ENCODE data around the gene SH3GLB1. TPM values are rescaled to one million over a fixed set of nuclear protein-coding genes. Genes with fewer than 3 reads are reported as not detected.
A peak's percentile ranks its signal among the peaks of the same experiment; 100 is the strongest.

SH3GLB1 gene
- total RNA-seq, 6 donors from 2014 or later = 23.9 to 94.6 (median 62.0) TPM

- ATAC-seq (ENCODE audit: low FRiP score in 2 of 2) (peak; percentile 38 to 46), DNase-seq (no peak)
- peaks cover 24 to 41% (median 33%) of the 10 kb centered on the region in 4 donors for H3K4me1 ChIP-seq
- TF ChIP-seq CTCF (IDR thresholded peaks at IDR 0.05) (no peak), POLR2AphosphoS5 (IDR thresholded peaks at IDR 0.05) (no peak), POLR2A (IDR thresholded peaks at IDR 0.05) (no peak), EP300 (IDR thresholded peaks at IDR 0.05) (no peak)
- no peaks in the 10 kb centered on the region for H3K27me3 ChIP-seq
- peak overlapping the region; percentile 66 to 83 (median 74) for H3K4me3 ChIP-seq
- peak overlapping the region; percentile 95 to 99 (median 98) for H3K27ac ChIP-seq
- H3K36me3 ChIP-seq = no peaks in the 10 kb centered on the region
- 3 to 9% methylated on average over 19 to 34 of the region's 34 CpGs for WGBS, 2 donors
- no peaks in the 10 kb centered on the region for H3K9me3 ChIP-seq
These were observed 499 bp upstream of the SH3GLB1 start for GRCh38 chr1:86703696-86704457.

GRCh38 chr1:86704972-86705664, 742 bp downstream of the SH3GLB1 start:
- WGBS, 2 donors = 1% methylated on average over 16 to 36 of the region's 41 CpGs
- peaks cover 25 to 52% (median 41%) of the 10 kb centered on the region in 4 donors for H3K4me1 ChIP-seq

GRCh38 chr1:86705665-86705985, 1.2 kb downstream of the SH3GLB1 start:
- Histone ChIP-seq H3K36me3 (no peaks in the 10 kb centered on the region), H3K27ac (peak overlapping the region; percentile 95 to 99 (median 98)), H3K9me3 (no peaks in the 10 kb centered on the region), H3K4me1 (peaks cover 26 to 57% (median 43%) of the 10 kb centered on the region in 4 donors), H3K4me3 (peak overlapping the region; percentile 66 to 83 (median 74)), H3K27me3 (no peaks in the 10 kb centered on the region)
- TF ChIP-seq POLR2A (IDR thresholded peaks at IDR 0.05) (no peak), EP300 (IDR thresholded peaks at IDR 0.05) (no peak), CTCF (IDR thresholded peaks at IDR 0.05) (no peak), POLR2AphosphoS5 (IDR thresholded peaks at IDR 0.05) (no peak)
- DNase-seq = peak in 1 of 2 donors; percentile 23
- peak in 1 of 2 donors; percentile 2 for ATAC-seq (ENCODE audit: low FRiP score in 2 of 2)
- 0 to 2% methylated on average over 4 of the region's 4 CpGs for WGBS, 2 donors

More at GRCh38 chr1:86704972-86705664, 742 bp downstream of the SH3GLB1 start:
- DNase-seq = peak in 1 of 2 donors; percentile 69
- TF ChIP-seq POLR2AphosphoS5 (IDR thresholded peaks at IDR 0.05) (peak; percentile 17 to 54), POLR2A (IDR thresholded peaks at IDR 0.05) (no peak), CTCF (IDR thresholded peaks at IDR 0.05) (no peak), EP300 (IDR thresholded peaks at IDR 0.05) (no peak)
- no peaks in the 10 kb centered on the region for H3K27me3 ChIP-seq
- H3K36me3 ChIP-seq = no peaks in the 10 kb centered on the region
- peak overlapping the region; percentile 95 to 99 (median 98) for H3K27ac ChIP-seq
- H3K9me3 ChIP-seq = no peaks in the 10 kb centered on the region
- H3K4me3 ChIP-seq = peak overlapping the region; percentile 66 to 83 (median 74)
- peak; percentile 80 to 86 for ATAC-seq (ENCODE audit: low FRiP score in 2 of 2)

GRCh38 chr1:86706018-86706635, 1.8 kb downstream of the SH3GLB1 start:
- H3K27me3 ChIP-seq = no peaks in the 10 kb centered on the region
- H3K27ac ChIP-seq = peak overlapping the region; percentile 95 to 99 (median 98)
- H3K4me3 ChIP-seq = peak overlapping the region; percentile 66 to 83 (median 74)
- no peaks in the 10 kb centered on the region for H3K36me3 ChIP-seq
- TF ChIP-seq EP300 (IDR thresholded peaks at IDR 0.05) = no peak
- TF ChIP-seq POLR2A (IDR thresholded peaks at IDR 0.05) = no peak
- TF ChIP-seq CTCF (IDR thresholded peaks at IDR 0.05) = no peak
- TF ChIP-seq POLR2AphosphoS5 (IDR thresholded peaks at IDR 0.05) = no peak
- H3K9me3 ChIP-seq = no peaks in the 10 kb centered on the region
- DNase-seq (no peak), ATAC-seq (ENCODE audit: low FRiP score in 2 of 2) (no peak)
- peaks cover 31 to 62% (median 46%) of the 10 kb centered on the region in 4 donors for H3K4me1 ChIP-seq
- WGBS, 2 donors = 13 to 14% methylated on average over 2 of the region's 2 CpGs
